ENCODE data around the gene HSF5.

- TF ChIP-seq, protein P1, sequence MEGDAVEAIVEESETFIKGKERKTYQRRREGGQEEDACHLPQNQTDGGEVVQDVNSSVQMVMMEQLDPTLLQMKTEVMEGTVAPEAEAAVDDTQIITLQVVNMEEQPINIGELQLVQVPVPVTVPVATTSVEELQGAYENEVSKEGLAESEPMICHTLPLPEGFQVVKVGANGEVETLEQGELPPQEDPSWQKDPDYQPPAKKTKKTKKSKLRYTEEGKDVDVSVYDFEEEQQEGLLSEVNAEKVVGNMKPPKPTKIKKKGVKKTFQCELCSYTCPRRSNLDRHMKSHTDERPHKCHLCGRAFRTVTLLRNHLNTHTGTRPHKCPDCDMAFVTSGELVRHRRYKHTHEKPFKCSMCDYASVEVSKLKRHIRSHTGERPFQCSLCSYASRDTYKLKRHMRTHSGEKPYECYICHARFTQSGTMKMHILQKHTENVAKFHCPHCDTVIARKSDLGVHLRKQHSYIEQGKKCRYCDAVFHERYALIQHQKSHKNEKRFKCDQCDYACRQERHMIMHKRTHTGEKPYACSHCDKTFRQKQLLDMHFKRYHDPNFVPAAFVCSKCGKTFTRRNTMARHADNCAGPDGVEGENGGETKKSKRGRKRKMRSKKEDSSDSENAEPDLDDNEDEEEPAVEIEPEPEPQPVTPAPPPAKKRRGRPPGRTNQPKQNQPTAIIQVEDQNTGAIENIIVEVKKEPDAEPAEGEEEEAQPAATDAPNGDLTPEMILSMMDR (IDR thresholded peaks at IDR 0.05; ENCODE audit: insufficient read depth, low read length) = peak; percentile 52
- TF ChIP-seq POLR2AphosphoS5 (IDR thresholded peaks at IDR 0.05; ENCODE audit: low read depth) = no peak
Observed at GRCh38 chr17:58417300-58418092, 70.7 kb downstream of the HSF5 start, which contains the start of gene RNF43.

Measured in HL-60 (cell line).